Endothelial cell of umbilical vein (primary cell): ENCODE data around the gene FAM181A. TPM values are rescaled to one million over a fixed set of nuclear protein-coding genes. Genes with fewer than 3 reads are reported as not detected.

ENCODE experiments used
- BruUV-seq: library from RNA; stranded (reverse); fragments of 400-500 nt; replicated peaks from 2 replicates; lab custom pipeline; 2021; lab: Mats Ljungman, UMichigan
- CTCF ChIA-PET: fragments of 300-600, 350-600 bp; sonication (Branson Sonifier 250); formaldehyde crosslinking; loops from one replicate; lab custom pipeline; 2021; ENCODE audit warnings: antibody characterized with exemption, inconsistent platforms; lab: Charles Lee
- POLR2A ChIA-PET: fragments of 300-600, 350-600 bp; sonication (Branson Sonifier 250); formaldehyde crosslinking; loops from one replicate; lab custom pipeline; 2021; ENCODE audit warnings: antibody characterized with exemption, inconsistent platforms; lab: Charles Lee
- DNase-seq: peaks from one replicate; pipeline ENCODE4 v3.0.0-alpha.2; 2011; ENCODE audit warnings: low read depth, low spot score
- FAIRE-seq: peaks from 2 replicates; lab custom pipeline; 2011; peaks lifted over from hg19 to GRCh38; lab: Jason Lieb, UNC
- H2AFZ ChIP-seq: 2 replicates; pipeline ENCODE4 v1.6.0; 2012; ENCODE audit warnings: low read depth, low read length, control low read depth, inconsistent platforms
- H3K27ac ChIP-seq: 2 replicates; pipeline ENCODE4 v1.5.1; 2011; ENCODE audit warnings: low read depth, mild to moderate bottlenecking, control low read depth, low read length, moderate library complexity; ENCODE audit not compliant: insufficient read depth
- H3K27me3 ChIP-seq, 2 experiments: 2 replicates each; pipeline versions ENCODE4 v1.6.0 to v1.6.1; 2011; ENCODE audit warnings: low read length in 2 of 2, mixed read lengths in 1 of 2; ENCODE audit not compliant: control insufficient read depth in 2 of 2, insufficient read depth in 2 of 2
- H3K36me3 ChIP-seq, 2 experiments: 2 replicates in 1 of 2; 3 replicates in 1 of 2; pipeline ENCODE4 v1.5.1; 2011; ENCODE audit warnings: low read length in 2 of 2, mild to moderate bottlenecking in 1 of 2, moderate library complexity in 1 of 2; ENCODE audit not compliant: control insufficient read depth in 2 of 2, insufficient read depth in 2 of 2; ENCODE audit errors: extremely low read depth in 1 of 2
- H3K4me1 ChIP-seq: 3 replicates; pipeline ENCODE4 v1.5.1; 2011; ENCODE audit warnings: mild to moderate bottlenecking, low read length; ENCODE audit not compliant: control insufficient read depth, insufficient read depth; ENCODE audit errors: extremely low read depth
- H3K4me2 ChIP-seq: 2 replicates; pipeline ENCODE4 v1.6.1; 2011; ENCODE audit warnings: low read length, control low read depth, mixed read lengths; ENCODE audit not compliant: insufficient read depth
- H3K4me3 ChIP-seq, 3 experiments: fragments of 200-600 bp in 1 of 3; sonication (generic), shearing (Covaris generic) in 1 of 3; replicated peaks in 1 of 3; 2 replicates each; pipeline ENCODE4 v1.5.1; 2011 to 2016; ENCODE audit warnings: control low read depth in 3 of 3, low read length in 3 of 3, mild to moderate bottlenecking in 2 of 3, inconsistent platforms in 1 of 3, low read depth in 1 of 3, moderate library complexity in 1 of 3; ENCODE audit not compliant: insufficient read depth in 1 of 3
- H3K79me2 ChIP-seq: 2 replicates; pipeline ENCODE4 v1.6.0; 2012; ENCODE audit warnings: low read length, inconsistent platforms; ENCODE audit not compliant: control insufficient read depth, insufficient read depth
- H3K9ac ChIP-seq: replicated peaks from 2 replicates; pipeline ENCODE3; 2011; ENCODE audit warnings: low read length, control low read depth; ENCODE audit not compliant: insufficient read depth; ENCODE audit errors: extremely low read depth
- H3K9me1 ChIP-seq: replicated peaks from 3 replicates; pipeline ENCODE4 v1.6.0; 2011; ENCODE audit warnings: mild to moderate bottlenecking, low read length; ENCODE audit not compliant: control insufficient read depth, insufficient read depth; ENCODE audit errors: extremely low read depth
- H3K9me3 ChIP-seq: replicated peaks from 2 replicates; pipeline ENCODE4 v1.5.1; 2012; ENCODE audit warnings: low read length, inconsistent platforms; ENCODE audit not compliant: control insufficient read depth, insufficient read depth
- H4K20me1 ChIP-seq: replicated peaks from 2 replicates; pipeline ENCODE3; 2011; ENCODE audit warnings: mild to moderate bottlenecking, low read length; ENCODE audit not compliant: control insufficient read depth, insufficient read depth; ENCODE audit errors: extremely low read depth
- EZH2 ChIP-seq: IDR thresholded peaks from 2 replicates; pipeline ENCODE4 v1.6.1; 2012; ENCODE audit warnings: borderline replicate concordance, low read depth, mild to moderate bottlenecking, moderate library complexity, low read length, inconsistent platforms; ENCODE audit not compliant: severe bottlenecking
- FOS ChIP-seq: IDR thresholded peaks from 2 replicates; pipeline ENCODE4 v1.6.1; 2011; ENCODE audit warnings: mild to moderate bottlenecking, low read length, moderate library complexity, borderline replicate concordance; ENCODE audit not compliant: insufficient read depth
- GATA2 ChIP-seq: IDR thresholded peaks from 2 replicates; pipeline ENCODE4 v1.7.0; 2011; ENCODE audit warnings: low read depth, mild to moderate bottlenecking, moderate library complexity, mixed read lengths, low read length; ENCODE audit not compliant: insufficient read length, insufficient read depth
- JUN ChIP-seq: IDR thresholded peaks from 2 replicates; pipeline ENCODE4 v1.6.1; 2011; ENCODE audit warnings: borderline replicate concordance, low read depth; ENCODE audit not compliant: insufficient read length, insufficient read depth
- MYC ChIP-seq: IDR thresholded peaks from one replicate; pipeline ENCODE4 v1.6.1; 2011; ENCODE audit warnings: mild to moderate bottlenecking, low read depth, low read length
- POLR2A ChIP-seq: IDR thresholded peaks from 2 replicates; pipeline ENCODE4 v1.6.1; 2012; ENCODE audit warnings: low read depth, mild to moderate bottlenecking, control low read depth, low read length
- POLR2AphosphoS5 ChIP-seq: IDR thresholded peaks from 2 replicates; pipeline ENCODE4 v1.6.1; 2012; ENCODE audit warnings: low read depth, mild to moderate bottlenecking, control low read depth, low read length, moderate library complexity; ENCODE audit not compliant: insufficient read depth
- dilution Hi-C: fragments of 300-500 bp; cut with MboI; formaldehyde crosslinking; loops from one replicate; pipeline ENCODE4 v1.15.0; 2019; ENCODE audit warnings: low sequenced_read_pairs; ENCODE audit not compliant: extremely low pct_ligation_motif_present
- intact Hi-C: fragments of 100-400 bp; cut with micrococcal nuclease; formaldehyde crosslinking; loops from one replicate; pipeline ENCODE4 v1.10.0; 2022
- polyA plus RNA-seq, 4 experiments: library from polyadenylated mRNA; depleted of rRNA in 3 of 4; stranded (reverse) in 3 of 4; unstranded in 1 of 4; fragments of >200 nt; gene quantifications; 2 replicates each; pipeline versions ENCODE4 v1.2.1 to v1.2.3, GENCODE V29; 2011 to 2012; ENCODE audit warnings: missing spikeins in 1 of 4
- total RNA-seq: library from RNA; stranded (reverse); gene quantifications from 2 replicates; pipeline ENCODE4 v1.2.3, GENCODE V29; 2021
- TF ChIP-seq, protein P1 (sequence below), 2 donors: IDR thresholded peaks; 1 replicate in 1 of 2; 2 replicates in 1 of 2; pipeline ENCODE4 v1.5.1; 2011; ENCODE audit warnings: low read length in 2 of 2, mild to moderate bottlenecking in 2 of 2, moderate library complexity in 2 of 2, control low read depth in 1 of 2, inconsistent platforms in 1 of 2, low read depth in 1 of 2; ENCODE audit not compliant: insufficient read depth in 1 of 2; ENCODE audit errors: extremely low read depth in 1 of 2
- TF ChIP-seq, protein P2 (sequence below): IDR thresholded peaks from 2 replicates; pipeline ENCODE4 v1.6.1; 2011; ENCODE audit not compliant: insufficient read depth, insufficient read length

Gene FAM181A
- total and polyA plus RNA-seq, 2 donors (not counting 3 experiments of a cell fraction or from before 2014, with no cell fraction given) = not detected

DNA sequence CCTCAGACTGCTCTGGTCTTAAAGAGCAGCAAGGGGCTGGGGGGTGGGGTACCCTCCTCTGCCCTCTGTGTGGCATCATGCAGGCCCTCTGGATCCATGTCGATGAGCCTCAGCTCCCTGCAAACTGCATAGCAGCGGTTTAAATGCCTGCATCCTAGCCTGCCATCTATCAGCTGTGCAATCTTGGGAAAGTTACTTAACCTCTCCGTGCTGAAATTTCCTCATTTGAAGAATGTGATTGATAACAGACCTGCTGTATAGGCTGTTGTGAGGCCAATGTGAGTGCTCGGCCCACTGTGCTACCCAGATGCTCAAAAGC, 3.8 kb downstream of the FAM181A start:
- TF ChIP-seq, protein P1, sequence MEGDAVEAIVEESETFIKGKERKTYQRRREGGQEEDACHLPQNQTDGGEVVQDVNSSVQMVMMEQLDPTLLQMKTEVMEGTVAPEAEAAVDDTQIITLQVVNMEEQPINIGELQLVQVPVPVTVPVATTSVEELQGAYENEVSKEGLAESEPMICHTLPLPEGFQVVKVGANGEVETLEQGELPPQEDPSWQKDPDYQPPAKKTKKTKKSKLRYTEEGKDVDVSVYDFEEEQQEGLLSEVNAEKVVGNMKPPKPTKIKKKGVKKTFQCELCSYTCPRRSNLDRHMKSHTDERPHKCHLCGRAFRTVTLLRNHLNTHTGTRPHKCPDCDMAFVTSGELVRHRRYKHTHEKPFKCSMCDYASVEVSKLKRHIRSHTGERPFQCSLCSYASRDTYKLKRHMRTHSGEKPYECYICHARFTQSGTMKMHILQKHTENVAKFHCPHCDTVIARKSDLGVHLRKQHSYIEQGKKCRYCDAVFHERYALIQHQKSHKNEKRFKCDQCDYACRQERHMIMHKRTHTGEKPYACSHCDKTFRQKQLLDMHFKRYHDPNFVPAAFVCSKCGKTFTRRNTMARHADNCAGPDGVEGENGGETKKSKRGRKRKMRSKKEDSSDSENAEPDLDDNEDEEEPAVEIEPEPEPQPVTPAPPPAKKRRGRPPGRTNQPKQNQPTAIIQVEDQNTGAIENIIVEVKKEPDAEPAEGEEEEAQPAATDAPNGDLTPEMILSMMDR (IDR thresholded peaks at IDR 0.05; ENCODE audit: extremely low read depth in 1 of 2, insufficient read depth in 1 of 2, low read depth in 1 of 2, low read length in 2 of 2) = no peak
- TF ChIP-seq, protein P2, sequence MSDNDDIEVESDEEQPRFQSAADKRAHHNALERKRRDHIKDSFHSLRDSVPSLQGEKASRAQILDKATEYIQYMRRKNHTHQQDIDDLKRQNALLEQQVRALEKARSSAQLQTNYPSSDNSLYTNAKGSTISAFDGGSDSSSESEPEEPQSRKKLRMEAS = no peak
- TF ChIP-seq POLR2A = no peak
- TF ChIP-seq EZH2 = no peak
- no peak for TF ChIP-seq POLR2AphosphoS5
- no peak for TF ChIP-seq JUN
- no peak for TF ChIP-seq GATA2
- TF ChIP-seq MYC = no peak
- no peak for TF ChIP-seq FOS
- POLR2A ChIA-PET = no interaction called here

More for the DNA sequence above, 3.8 kb downstream of the FAM181A start:
- no peaks in the 10 kb centered on the region for H3K27me3 ChIP-seq
- H3K4me1 ChIP-seq = no peaks in the 10 kb centered on the region
- CTCF ChIA-PET = interaction anchor here (0.9 to 1.4 kb wide), 3 partner anchors 9 to 40 kb away, joined by 3 to 6 read pairs (median 4); no protein-coding TSS in a partner anchor
- H4K20me1 ChIP-seq = no peaks in the 10 kb centered on the region
- BruUV-seq = no TSS peak
- H2AFZ ChIP-seq = no peak overlapping the region
- H3K9ac ChIP-seq = no peak overlapping the region
- no peak overlapping the region for H3K4me2 ChIP-seq
- H3K79me2 ChIP-seq = no peaks in the 10 kb centered on the region
- H3K9me3 ChIP-seq = no peaks in the 10 kb centered on the region
- FAIRE-seq = no peak
- H3K27ac ChIP-seq = no peak overlapping the region
- no peaks in the 10 kb centered on the region for H3K9me1 ChIP-seq
- no peak for DNase-seq
- no peak overlapping the region for H3K4me3 ChIP-seq
- dilution Hi-C loops (no loop called here), intact Hi-C loops (no loop called here)
- H3K36me3 ChIP-seq = no peaks in the 10 kb centered on the region
